ENCODE results near the gene SLC2A13.
"Not testable (repeated sequence)": the region's sequence is repeated elsewhere in the genome, so short reads cannot be mapped to it uniquely, and the experiment has no call there.

The SLC2A13 gene

GRCh38 chr12:39923364-39923763 lies 182.5 kb downstream of the SLC2A13 start:
- DNase-seq (ENCODE audit: low read depth): no peak

- not testable (repeated sequence) for DNase-seq (ENCODE audit: low read depth)
These were observed 183.3 kb downstream of the SLC2A13 start for GRCh38 chr12:39922598-39922997.

GRCh38 chr12:39920647-39921046 lies 185.2 kb downstream of the SLC2A13 start:
- no peak for DNase-seq (ENCODE audit: low read depth)

DNA sequence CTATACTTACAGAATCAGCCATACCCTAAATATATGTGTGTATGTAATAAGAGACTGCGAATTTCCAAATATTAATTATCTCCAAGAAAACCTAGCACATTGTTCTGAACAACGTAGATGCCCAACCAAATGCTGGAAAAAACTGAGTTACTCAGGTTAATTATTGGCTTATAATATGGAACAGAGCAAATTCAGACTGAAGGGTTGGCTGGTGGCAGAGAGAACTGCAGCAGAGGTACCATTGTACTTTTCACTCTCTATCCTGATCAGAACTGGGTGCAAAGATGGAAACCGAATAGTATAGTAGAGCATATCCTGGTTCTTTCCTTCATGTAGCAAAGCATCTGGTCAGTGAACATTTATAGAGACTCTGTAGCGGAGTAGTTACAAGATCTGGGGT lies 185.7 kb downstream of the SLC2A13 start:
- DNase-seq (ENCODE audit: low read depth): no peak

DNA sequence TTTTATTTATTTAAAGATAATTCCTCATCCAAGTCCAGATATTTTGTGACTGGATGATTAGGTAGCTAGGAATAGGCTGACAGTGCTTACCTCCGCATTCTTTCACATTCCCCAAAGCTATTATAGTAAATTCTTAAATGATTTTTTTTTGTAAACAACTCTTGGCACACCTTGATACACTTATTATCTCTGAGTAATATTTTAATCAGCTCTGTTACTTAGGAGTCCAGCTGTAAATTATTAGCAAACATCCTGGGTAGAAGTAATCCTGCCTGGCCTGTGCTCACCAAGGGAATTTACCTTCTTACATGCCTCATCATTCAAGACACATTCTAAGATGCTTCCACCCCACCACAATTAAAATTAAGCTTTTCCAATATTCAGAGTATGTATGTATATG lies 186.1 kb downstream of the SLC2A13 start:
- DNase-seq (ENCODE audit: low read depth): no peak

- no peak for DNase-seq (ENCODE audit: low read depth)
These were observed 190.6 kb downstream of the SLC2A13 start for GRCh38 chr12:39915249-39915648.

DNA sequence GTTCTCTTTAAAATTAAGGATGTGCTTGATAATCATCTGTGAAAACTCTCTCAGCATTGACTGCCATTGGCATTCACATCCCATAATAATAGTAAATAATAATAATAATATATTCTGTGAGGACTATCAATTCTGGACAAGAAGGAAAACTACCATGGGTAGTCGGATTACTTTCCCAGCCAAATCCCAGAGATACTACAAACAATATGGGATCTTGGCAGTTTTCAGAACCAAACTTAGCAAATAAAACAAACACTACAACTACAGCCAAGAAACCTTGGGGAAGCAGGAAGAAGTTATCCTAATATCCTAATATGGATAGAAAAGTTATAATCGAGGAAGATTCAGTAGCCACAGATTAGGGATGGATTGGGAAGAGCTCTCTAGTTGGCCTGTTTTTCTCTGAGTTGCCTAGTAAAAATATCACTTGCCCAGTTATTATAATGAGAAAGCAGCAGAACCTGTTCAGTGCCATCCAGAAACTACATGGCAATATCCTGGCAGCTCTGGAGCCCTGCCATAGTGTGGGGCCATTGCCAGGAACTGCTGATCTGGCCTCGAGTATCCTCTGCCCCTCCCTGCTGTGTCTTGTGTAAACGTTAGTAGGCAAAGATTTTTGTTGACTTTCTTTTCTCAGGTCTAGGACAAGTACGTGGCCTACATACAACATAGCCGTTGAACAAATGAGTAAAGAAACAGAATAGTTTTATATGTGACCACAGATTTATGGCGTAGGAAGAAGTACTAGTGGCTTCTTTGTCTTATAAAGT lies 193.5 kb downstream of the SLC2A13 start:
- no peak for DNase-seq (ENCODE audit: low read depth)

GRCh38 chr12:39906237-39906636 lies 199.6 kb downstream of the SLC2A13 start:
- no peak for DNase-seq (ENCODE audit: low read depth)

DNA sequence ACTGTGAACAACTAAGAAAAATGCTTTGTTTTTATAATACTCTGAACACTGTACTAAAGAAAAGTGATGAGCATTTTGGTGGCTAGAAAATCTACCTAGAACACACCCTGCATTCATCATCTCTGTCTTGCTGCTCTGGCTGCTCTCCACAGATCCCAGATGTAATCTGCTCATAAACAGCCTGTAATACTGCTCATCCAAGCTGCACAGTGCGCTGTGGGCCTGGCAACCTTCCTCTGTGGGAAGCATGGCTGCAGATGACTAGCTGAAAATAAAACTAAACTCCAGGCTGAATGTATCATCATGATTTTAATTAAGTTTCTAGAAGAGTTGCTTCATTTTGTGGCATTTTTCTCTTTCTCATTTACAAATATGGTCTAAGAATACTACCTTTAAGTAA lies 200.7 kb downstream of the SLC2A13 start:
- no peak for DNase-seq (ENCODE audit: low read depth)

DNA sequence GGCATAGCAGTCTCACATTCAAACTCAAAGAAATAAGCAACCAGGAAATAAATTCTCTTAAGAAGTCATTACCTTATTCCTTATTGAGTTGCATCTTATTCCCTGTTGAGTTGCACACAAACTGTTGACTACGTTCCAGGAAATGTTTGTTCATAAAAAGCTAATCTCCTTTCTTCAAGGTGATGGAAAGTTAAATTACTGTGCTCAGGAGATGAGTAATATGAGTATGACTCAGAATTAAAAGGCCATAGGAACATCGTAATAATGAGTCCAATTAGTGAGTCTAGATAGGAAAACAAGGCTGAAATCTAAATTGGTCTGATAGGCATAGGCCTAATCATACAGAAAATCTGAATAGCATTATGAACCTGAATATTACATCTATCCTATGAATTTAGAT lies 203.1 kb downstream of the SLC2A13 start:
- no peak for DNase-seq (ENCODE audit: low read depth)

DNA sequence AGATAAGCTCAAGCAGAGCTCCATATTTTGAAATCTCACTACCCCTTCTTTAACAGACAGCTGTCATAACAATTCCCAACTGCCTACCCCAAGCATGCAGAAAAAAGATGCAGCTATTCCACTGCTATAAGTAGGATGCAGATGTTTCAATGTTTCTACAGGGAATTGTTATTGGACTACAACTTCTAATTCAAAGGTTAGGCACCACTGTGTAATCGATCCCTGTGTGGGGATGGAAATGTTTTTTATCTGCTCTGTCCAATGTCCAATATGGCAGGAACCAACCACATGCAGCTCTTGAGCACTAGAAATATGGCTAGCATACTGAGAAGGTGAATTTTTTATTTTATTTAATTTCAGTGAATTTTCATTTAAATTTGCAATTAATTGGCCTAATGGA lies 208.6 kb downstream of the SLC2A13 start:
- no peak for DNase-seq (ENCODE audit: low read depth)

DNA sequence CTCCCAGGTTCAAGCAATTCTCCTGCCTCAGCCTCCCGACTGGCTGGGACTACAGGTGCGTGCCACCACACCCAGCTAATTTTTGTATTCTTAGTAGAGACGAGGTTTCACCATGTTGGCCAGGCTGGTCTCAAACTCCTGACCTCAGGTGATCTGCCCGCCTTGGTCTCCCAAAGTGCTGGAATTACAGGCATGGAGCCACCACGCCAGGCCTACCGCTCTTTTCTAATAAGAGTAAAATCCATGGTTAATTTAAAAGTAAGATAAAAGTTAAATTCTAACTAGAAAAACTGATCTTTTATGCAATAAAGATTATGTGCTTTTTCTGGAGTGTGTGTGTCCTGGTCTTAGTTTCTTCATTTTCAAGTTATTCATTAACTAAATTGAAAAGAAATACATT lies 212.5 kb downstream of the SLC2A13 start:
- not testable (repeated sequence) for DNase-seq (ENCODE audit: low read depth)

- no peak for DNase-seq (ENCODE audit: low read depth)
These were observed 213.7 kb downstream of the SLC2A13 start for GRCh38 chr12:39892146-39892545.

DNA sequence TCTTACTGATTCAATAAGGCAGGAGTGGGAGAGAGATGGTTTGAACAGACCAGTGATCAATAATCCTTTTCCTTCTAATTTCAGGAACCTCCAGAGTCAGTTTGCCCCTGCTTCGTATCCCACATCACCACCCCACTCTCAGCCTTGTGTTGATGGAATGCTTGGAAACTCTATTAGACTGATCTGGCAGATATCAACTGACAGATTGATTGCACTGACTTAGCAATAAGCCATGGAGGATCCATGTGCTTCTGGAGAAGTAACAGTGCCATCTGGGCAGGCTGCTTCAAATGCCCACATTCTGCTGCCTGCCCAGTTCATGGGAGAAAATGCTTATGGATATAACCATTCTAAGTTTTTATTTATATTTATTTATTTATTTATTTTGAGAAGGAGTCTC lies 218.0 kb downstream of the SLC2A13 start:
- DNase-seq (ENCODE audit: low read depth): no peak

DNA sequence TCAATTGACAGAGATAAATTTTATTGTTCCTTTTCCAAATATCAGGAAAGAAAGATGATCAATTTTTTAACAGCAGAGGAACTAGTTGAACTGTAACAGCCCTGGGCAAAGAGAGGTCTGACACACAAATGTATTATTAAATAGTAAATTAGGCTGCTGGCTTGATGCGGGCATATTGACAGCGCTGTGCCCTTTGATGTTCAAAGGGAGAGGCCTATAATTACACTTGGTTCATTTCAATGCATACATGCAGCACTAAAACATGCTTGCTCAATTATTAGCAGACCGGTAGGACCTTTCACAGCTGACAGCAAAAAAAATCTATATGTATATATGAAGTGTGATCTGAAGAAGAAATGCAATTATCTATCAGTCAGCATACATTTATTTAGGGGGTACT lies 219.8 kb downstream of the SLC2A13 start:
- no peak for DNase-seq (ENCODE audit: low read depth)

DNA sequence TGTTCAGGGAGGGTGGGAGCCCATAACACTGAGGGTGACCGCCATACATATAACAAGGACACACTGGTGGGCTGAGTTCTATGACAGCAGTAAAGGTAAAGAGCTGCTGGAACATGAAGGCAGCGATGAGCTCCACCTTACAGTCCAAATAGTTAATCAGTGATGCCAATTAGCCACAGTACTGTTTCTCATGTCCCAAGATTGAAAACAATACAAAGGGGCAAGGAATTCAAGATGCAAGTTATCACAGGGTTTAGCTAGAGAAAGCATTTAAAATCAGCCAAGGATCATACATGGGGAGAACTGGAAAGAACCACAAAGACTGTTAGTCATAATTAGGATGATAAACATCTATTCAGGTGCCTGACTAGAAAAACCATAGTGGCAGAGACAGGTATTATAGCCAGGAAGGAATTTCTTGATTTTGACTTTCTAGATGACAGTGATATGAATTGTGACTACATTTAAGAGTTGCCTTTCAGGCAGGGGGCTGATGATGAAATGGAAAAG lies 221.2 kb downstream of the SLC2A13 start:
- no peak for DNase-seq (ENCODE audit: low read depth)

GRCh38 chr12:39883411-39883810 lies 222.5 kb downstream of the SLC2A13 start:
- DNase-seq (ENCODE audit: low read depth): no peak

DNA sequence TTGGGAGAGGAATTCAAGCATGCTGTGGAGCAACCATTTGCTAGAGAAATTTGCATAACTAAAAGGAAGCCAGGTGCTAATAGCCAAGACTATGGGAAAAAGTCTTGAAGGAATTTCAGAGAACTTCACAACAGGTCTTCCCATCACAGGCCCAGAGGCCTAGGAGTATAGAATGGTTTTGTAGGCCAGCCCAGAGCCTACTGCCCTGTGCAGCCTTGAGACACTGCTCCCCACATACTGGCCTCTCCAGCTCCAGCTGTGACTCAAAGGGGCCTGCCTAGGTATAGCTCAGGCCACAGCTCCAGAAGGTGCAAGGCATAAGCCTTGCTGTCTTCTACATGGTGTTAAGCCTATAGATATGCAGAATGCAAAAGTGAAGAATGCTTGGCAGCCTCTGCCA lies 227.1 kb downstream of the SLC2A13 start:
- DNase-seq (ENCODE audit: low read depth): no peak

DNA sequence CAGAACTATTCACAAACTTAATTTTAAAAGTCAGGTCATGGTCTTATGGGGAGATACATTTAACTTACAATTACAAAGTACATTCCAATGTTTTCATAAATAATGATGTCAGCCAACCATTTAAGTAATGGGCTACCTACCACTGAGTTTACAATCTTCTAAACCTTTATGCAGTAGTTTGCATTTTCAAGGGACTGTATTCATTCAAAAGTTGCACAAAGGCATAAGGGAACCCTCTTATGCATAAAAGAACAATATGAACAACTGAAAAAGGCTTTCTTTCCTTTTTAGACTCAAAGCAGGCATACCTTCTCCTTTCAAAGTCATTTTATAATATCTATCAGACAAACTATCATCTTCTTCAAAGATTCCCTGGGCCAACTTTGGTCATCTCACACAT lies 230.2 kb downstream of the SLC2A13 start:
- no peak for DNase-seq (ENCODE audit: low read depth)

- DNase-seq (ENCODE audit: low read depth): no peak
These were observed 231.1 kb downstream of the SLC2A13 start for GRCh38 chr12:39874785-39875184.

- no peak for DNase-seq (ENCODE audit: low read depth)
These were observed 232.8 kb downstream of the SLC2A13 start for GRCh38 chr12:39873065-39873464.

DNA sequence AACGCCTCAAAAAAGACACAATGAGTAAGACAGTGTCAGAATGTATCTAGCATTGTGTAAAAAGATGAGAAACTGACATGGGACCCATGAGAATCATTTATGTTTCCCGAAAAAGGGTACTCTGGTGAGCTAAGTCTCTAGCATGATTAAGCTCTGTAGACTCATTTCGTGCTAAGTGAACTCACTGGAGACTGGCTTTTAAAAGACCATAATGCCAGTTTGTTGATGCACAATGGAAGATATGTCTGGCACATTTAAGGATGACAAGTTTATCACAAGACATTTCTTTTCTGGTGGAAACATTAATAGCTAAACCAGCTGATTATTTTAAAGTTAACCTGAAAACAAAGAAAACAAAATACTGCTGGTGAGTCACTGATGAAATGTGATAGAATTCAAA lies 233.5 kb downstream of the SLC2A13 start:
- no peak for DNase-seq (ENCODE audit: low read depth)

DNA sequence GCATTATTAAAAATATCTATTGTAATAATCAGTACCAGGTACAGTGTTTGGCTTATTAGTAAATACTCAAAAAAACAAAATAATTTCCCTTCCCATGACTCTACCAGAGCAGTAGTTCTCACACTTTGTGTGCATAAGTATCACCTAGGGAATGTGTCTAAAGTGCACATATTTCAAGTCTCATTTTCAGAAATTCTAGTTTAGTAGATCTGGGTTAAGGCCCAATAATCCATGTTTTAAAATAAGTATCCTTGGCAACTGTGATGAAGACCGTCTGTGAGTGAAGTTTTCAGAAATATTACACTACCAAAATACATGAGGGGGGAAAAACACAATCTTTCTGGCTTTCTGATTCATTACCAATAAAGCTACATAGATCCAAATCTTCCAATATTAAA lies 237.6 kb downstream of the SLC2A13 start:
- DNase-seq (ENCODE audit: low read depth): no peak

- no peak for DNase-seq (ENCODE audit: low read depth)
These were observed 238.1 kb downstream of the SLC2A13 start for GRCh38 chr12:39867631-39868327.

Data from CMK (cell line).